ENCODE data around the gene ARSB.
"Not testable (repeated sequence)": the region's sequence is repeated elsewhere in the genome, so short reads cannot be mapped to it uniquely, and the experiment has no call there.

Gene ARSB

DNA sequence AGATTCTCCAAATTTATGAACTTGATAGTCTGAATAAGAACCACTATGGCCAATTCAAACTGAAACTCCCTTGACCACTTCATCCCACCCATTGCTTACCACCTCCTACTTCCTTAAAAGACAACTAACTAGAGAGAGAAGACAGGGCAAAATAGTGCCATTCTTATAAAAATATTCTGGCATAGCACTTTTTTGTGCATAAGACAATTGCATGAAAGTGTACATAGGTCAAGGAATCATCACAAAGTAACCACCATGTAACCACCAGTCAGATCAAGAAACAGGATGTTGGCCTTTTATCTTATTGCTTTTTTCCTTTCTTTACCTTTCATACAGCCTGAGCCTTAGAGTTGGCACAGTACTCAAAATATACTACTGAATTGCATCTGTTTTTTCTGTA lies 8.1 kb upstream of the ARSB start:
- no peak for DNase-seq

DNA sequence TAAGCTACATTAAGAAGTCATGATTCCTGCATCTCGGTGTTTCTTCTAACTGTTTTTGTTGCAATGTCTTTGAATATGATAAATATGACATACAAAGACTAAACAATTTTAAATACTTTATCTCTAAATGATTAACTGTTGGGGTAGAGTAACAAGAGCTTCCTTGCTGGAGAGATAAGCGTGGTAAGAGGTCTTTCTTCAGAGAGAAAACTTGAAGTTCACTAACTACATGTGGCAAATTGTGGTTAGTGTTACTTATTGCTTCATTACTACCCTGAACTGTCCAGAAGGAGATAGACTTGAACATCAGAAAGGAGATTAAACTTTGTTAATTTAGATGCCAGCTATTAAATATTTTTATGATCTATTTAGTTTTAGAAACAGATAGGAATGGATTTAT lies 7.0 kb upstream of the ARSB start:
- no peak for DNase-seq

DNA sequence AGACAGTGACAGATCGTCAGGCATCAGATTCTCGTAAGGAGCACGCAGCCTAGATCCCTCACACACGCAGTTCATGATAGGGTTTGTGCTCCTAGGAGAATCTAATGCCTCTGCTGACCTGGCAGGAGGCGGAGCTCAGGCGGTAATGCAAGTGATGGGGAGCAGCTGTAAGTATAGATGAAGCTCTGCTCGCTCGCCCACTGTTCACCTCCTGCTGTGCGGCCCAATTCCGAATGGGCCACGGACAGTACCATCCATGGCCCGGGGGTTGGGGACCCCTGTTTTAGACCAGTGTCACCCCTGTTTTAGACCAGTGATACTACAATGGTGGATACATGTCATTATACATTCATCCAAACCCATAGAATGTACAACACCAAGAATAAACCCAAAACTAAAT lies 4.0 kb upstream of the ARSB start:
- no peak for DNase-seq

DNA sequence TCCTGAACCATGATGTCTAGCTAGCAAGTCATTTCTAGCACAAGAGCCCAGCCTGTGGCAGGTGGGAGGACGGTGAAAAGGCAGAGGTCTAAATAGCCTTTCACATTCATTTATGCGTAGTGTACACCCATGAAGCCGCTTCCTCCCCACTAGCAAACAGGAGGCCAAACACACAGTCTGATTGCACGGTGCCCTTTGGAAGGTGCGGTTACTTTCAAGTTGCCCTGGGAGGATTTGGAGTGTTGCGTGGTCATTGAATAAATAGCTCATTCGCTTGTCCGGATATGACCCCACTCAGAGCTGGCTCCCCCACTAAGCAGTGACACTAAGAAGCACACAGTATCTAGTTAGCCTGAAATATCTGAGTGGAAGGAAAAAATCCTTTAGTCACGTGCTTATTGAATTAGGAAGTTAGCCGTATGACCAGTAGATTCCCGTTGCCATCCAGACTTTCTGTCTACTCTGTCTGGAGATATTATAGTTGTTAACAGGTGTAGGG lies 664 bp upstream of the ARSB start:
- DNase-seq = no peak

DNA sequence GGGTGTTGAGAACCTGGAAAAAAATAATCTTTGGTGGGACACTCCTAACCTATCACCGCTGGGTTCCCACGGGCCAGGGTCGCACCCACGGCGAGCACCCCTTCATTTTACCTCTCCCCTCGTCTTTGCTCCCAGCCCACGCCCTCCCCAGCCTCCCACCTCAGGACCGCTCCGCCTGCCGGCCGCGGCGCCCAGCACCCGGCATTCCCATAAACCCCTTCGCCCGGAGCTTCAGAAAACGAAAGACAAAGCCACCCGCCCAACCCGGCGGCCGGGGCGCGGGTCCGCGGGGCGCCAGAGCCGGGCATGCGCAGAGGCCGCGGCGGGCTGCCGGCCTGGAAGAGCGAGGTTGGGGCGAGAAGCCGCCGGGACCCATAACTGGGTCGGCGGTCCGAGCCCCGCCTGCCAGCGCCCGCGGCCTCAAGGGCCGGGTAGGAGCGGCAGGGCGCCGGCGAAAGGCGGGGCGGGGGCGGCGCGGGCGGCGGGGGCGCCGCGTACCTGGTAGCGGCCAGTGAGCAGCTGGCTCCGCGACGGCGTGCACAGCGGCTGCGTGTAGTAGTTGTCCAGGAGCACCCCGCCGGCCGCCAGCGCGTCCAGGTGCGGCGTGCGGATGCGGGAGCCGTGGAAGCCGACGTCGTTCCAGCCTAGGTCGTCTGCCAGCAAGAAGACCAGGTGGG lies 533 bp downstream of the ARSB start:
- peak; percentile 92 for DNase-seq

DNA sequence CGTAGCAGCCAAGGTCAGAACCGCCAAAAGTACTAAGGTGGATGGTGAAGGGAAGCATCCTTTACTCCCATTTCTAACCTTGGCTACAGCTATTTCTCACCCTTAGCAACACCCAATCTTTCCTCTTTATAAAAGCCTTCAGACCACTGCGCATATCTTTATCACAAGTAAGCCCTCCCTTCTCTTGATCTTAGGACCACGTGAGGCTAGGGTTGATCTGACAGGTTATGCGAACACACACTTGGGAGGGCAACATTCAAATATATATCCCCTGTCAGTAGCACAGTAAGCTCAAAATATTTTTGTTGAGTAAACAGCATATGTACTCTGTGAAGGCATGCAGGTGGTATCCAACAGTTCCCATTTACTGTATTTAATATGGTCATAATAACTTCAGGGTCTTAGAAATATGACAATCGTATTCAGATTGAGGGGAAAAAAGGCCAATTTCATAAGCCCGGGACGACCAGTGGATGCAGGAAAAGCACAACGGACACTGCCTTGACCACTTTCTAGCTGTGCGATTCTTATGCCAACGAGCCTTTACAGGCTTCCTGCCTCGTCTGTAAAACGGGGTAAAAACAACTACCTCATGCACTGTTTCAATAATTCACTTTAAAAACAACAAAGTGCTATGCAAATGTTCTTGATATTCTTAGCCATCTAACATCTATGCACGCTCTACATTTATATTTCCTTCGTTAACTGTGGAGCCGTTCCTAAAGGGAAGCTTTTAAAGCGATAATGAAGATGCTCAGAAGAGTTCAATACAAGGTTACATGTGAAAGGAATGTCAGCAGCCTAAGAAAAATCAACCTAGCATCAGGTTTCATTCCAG lies 1.3 kb downstream of the ARSB start:
- no peak for DNase-seq

DNA sequence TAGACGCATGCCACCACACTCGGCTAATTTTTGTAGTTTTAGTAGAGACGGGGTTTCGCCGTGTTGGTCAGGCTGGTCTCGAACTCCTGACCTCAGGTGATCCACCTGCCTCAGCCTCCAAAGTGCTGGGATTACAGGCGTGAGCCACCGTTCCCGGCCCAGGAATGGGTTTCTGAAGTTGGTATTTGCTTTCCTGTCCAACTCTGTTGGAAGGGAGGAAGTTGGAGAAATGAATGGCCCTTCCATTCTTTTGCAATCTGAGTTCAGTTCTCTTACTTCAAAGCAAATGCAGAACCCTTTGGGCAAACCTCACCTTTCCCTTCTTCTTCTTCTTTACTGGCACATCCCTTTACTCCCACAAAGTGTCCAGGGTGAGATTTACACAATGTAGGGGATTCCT lies 1.9 kb downstream of the ARSB start:
- DNase-seq = not testable (repeated sequence)

DNA sequence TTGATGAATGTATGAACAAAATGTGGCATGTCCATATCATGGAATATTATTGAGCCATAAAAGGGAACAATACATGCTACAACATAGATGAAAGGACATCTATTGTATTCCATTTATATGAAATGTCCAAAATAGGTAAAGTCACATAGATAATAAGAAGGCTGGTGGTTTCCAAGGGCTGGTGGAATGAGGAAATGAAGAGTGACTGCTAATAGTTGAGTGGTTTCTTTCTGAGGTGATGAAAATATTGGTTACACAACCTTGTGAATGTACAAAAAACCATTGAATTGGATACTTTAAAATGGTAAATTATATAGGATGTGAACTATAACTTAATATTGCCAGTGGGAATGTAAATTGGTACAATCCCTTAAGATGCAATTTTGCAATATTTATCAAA lies 5.2 kb downstream of the ARSB start:
- DNase-seq = no peak

DNA sequence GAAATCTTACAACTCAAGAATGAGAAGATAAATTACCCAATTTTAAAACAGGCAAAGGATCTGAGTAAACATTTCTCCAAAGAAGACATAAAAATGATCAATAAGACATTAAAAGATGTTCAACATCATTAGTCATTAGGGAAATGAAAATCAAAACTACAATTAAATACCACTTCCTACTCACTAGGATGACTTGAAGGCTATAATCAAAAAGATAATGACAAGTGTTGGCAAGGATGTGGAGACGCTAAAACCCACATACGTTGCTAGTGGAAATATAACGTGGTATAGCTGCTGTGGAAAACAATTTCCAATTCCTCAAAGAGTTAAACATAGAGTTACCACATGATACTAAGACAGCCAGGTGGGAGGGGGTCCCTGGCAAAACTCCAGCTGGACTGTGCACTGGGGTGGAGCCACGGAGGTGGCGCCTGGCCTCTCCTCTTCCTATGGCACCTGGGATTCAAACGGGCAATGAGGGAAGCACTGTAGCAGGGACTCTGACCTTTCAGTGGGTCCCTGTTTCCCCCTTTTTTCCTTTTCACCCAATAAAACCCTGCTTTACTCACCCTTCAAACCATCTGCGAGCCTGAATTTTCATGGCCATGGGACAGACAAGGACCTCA lies 5.9 kb downstream of the ARSB start:
- no peak for DNase-seq

DNA sequence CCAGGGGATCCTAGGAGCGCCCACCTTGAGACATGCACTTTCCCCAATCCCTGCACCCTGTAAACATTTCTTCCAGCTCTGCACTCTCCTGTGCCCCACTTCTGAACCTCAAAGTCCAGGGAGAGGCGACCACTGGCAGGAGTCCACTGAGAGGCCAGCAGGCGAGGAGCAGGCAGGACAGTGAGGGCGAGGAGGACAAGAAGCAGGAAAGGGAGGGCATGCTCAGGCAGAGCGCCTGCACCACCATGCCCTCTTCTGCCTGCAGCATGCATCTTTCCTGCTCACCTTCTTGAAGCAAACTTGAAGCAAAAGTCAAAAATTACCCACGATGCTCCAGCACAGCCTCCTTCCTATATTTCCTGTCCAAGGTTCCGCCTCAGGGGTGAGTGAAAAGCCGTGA lies 10.1 kb downstream of the ARSB start:
- no peak for DNase-seq

DNA sequence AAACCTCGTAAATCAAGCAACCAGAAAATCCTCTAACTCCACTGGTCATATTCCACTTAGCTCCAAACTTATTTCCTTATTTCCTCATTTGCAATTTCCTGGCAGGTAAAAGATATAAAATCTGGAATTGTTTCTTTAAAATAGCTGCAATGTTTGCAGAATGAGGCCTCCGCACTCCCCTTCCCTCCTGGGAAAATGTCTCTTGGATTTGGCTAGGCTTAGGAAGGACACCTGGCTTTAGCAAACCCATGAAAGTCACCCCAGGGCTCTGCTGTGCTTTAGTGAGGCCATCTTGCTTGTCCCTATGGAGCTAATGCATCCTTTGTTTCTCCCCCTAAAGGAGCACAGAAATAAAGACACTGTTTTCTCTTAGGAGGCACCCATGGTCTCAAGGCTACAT lies 10.5 kb downstream of the ARSB start:
- no peak for DNase-seq

DNA sequence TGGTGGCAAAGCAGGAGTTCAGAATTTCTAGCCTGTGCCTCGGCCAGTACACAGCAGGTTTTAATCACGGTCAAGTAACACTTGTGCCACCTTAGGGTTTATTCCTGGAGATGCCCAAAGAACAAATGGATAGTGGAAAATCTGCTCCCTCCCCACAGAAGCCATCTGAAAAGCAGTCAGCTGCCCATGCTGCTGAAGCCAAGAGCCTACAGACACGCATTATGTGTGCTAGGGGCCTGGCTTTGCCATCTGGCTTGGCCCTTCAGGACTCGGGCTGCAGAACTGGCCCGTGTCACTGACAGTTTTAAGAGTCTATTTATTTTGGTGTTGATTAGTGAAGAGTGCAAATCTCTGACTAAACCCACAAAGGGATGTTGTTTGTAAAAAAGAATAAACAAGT lies 11.1 kb downstream of the ARSB start:
- DNase-seq = peak; percentile 55

DNA sequence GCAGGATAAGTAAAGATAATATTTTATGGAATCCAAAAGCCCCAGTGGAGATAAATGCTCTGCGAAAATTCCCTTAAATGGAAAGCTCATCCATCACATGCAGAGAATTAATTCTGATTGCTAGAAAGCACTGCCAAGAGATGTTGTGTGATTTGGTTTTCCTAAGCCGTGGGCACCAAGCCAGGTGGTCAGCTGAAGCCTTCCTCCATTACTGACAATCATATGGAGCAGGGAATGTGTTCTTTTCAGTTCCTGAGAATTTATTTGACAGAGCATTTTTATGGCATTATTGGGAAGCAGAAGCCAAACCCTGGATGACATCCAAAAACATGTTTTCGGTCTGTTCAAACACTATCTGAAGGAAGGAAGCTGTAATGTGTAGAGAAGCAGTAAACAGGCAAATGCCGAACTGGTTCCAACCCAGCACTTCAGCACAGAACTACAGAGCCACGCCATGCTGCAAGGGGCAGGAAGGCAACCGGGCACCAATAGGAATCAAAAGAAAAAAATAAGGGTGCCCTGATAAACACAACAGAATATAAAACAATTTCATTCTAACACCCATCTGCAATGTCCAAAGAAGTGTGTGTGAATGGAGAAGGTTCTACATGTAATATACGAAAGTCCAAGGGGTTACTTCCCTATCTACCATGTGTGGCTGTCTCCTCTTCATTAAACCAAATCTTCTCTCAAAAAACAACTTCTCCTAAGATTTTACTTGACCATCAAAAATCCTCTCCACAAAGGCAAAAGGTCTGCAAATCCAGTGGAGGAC lies 12.3 kb downstream of the ARSB start:
- peak; percentile 73 for DNase-seq

DNA sequence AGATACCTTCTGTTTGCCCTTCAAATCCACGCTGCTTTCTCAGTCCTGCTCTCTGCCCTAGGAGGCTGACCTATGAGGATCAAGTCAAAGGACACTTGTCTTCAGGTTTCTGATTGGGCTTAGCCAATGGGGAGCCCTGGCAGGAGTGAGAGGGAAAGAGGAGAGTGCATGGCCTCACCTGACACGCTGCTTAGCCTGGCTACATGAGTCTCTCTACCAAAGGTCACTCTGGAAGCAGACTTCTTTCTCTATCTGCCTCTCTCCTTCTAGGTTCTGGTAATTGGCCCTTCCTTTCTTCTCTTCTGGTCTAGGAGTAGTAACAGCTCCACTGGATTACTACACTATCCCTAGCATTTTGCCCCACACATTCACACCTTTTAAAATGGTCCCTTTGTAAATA lies 13.1 kb downstream of the ARSB start:
- no peak for DNase-seq

DNA sequence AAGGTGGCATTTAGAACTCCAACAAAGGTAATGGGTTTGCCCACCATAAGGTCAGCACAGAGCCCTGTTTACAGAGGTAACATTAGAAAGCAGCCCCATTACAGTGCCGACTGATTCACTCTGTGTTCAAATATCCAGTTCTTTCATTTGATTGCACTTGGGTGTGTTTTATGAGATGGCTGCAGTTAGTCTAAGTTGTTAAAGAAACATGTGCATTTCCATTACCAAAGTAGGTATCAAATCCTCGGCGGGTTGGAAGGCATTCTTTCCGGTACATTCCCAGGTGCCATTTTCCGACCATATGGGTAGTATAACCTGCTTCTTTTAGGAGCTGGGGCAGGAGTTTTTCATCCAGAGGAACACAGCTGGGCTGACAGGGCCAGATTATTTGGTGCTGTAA lies 16.3 kb downstream of the ARSB start:
- no peak for DNase-seq

DNA sequence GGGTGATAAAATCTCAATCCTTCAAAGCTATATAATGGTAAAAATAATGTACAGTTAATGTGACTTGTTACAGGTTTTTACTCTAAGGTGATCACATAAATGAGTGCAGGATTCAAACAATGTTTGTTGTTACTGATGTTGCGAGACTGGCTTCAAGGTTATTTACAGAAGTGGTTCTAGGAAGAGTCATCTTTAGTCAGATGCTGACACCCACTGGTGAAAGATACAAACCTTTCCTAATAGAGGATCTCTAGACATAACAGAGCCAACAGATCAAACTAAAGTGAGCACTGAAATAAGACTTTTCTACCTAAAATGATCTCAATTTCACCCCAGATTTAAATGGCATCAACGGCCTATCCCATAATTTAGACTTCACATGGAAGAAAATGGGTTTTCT lies 20.2 kb downstream of the ARSB start:
- no peak for DNase-seq

DNA sequence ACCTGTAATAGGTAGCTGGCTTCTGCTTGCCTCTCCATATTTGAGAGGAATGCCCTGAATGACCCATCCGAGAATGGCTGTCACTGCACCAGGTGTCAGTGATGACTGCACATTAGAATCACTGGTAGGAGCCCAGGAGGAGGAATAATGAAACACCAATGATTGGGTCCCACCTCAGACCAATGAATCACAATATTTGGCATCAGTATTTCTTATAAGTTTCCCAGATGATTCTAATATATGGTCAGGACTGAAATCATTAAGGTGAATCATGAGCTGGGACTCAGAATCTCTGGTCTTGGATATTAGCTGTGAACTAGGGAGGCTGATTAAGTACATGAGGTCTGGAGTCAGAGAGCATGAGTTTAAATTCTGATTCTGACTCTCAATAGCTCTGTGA lies 23.4 kb downstream of the ARSB start:
- DNase-seq = no peak

DNA sequence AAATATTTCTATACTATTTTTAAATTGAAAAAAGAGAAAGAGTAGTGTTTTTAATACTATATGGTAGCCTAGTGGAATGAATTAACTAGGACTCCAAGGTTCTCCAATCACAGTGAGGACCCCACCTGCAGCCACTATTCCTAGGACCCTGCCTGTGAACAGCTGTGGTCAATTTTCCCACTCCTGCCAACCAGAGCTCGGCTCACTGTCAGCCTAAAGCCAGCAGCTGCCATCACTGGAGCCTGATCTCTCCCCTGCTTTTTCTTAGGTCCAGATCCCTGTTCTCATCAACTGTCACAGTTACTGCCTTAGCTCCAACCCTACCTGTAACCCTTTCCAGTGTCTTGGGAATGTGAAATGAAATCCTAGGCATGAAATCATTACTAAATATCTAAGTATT lies 25.3 kb downstream of the ARSB start:
- DNase-seq = peak; percentile 34

DNA sequence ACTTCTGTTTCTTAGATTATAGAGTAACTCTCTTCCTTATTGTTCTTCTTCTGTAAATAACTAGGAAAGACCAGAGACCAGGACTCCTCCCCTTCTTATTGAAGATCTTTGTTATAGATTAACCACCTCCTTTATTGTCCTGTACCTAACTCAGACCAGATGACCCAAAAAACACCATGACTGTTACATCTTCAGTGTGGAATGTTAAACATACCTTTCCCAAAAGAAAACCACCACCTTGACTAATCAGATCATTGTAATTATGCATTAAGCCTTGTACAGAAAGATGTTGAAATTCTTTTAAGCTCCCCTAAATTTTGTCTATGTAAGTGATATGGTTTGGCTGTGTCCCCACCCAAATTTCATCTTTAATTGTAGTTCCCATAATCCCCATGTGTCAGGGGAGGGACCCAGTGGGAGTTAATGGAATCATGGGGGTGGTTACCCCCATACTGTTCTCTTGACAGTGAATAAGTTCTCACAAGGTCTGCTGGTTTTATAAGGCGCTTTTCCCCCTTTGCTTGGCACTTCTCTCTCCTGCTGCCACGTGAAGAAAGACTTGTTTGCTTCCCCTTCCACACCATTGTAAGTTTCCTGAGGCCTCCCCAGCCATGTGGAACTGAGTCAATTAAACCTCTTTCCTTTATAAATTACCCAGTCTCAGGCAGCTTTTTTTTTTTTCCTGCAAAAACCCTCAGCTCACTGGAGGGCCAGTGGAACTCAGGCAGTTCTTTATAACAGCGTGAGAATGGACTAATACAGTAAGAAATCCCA lies 26.3 kb downstream of the ARSB start:
- no peak for DNase-seq

DNA sequence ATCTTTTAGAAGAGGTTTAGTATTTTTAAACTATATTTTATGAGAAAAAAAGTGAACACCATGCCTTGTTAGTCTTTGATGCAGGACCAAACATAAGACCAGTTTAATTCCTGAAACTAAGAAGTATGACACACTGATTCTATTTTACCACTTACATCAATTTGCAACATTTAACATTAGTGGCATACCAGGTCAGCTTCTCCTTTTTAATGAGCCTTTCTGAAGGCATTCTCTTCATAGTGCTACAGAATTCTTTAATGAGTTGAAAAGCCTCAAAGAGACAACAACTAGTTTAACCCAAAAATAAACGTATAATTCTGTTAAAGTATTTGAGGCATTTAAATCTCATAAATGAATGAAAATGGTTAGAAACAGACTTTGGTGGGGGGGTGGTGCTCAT lies 28.2 kb downstream of the ARSB start:
- DNase-seq = no peak

DNA sequence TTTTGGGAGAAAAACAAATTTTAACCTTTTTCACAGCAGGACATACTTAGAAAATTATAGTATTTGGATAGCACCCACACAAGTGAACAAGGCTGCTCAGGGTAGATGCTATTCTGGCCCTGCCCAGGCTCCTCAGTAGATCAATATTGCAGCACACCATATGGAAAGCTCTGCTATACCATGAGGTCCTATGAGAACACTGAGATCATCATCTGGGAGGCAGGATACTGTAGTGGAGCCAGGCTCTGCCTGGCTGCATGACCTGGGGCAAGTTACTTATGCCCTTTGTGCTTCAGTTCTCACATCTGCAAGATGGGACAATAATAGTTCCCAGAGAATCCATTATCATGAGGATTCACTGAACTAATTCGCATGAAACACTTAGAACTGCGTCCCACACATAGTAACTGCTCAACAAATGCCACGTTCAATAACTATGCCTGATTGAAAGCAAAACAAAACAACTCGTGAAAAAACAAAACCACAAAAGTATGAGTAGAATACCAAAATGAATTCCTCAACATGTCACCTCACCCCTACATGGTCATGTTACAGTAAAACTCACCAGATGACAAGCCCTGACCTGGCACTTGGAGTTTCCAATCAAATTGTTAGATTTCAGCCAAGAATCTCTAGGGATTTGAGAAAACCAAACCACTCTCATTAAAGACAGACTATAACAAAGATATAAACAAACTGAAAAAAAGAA lies 31.9 kb downstream of the ARSB start:
- DNase-seq = no peak

DNA sequence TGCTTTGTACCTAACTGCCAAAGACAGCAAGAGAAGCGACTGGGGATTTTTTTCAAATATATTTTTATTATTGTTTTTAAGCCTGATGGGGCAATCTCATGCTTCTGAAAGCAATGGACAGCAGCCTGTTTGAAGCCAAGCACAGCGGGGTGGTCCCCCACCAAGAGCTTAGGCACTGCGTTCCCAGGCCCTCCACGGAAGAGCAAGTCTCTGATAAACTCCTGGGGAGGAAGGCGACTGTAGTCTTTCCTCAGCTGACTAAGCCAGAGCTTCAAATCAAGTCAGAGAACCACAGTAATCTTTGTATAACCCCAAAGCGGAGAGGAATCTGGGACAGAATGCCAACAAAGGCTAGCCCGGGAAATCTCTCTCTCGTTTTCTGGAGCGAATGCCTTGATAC lies 54.4 kb downstream of the ARSB start:
- DNase-seq = no peak
